ENCODE measurements around the gene STAB1.

The STAB1 gene

GRCh38 chr3:52507359-52507758 is 12.2 kb downstream of the STAB1 start:
- no peak for DNase-seq

DNA sequence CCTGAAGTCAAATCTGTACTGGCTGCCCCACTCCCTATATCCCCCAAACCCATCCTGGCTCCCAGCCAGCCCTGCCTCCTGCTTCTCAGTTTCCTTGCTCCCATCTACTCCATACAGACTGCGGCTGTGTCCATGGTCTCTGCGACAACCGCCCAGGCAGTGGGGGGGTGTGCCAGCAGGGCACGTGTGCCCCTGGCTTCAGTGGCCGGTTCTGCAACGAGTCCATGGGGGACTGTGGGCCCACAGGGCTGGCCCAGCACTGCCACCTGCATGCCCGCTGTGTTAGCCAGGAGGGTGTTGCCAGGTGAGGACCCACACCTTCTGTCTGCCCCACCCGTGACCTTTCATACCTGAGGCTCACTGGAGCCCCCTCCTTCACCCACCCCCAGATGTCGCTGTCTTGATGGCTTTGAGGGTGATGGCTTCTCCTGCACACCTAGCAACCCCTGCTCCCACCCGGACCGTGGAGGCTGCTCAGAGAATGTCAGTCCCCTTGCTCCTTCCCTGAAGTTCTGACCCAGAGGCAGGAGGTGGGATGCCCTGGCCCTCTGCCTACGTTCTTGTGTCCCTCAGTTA is 14.7 kb downstream of the STAB1 start:
- no peak for DNase-seq

DNA sequence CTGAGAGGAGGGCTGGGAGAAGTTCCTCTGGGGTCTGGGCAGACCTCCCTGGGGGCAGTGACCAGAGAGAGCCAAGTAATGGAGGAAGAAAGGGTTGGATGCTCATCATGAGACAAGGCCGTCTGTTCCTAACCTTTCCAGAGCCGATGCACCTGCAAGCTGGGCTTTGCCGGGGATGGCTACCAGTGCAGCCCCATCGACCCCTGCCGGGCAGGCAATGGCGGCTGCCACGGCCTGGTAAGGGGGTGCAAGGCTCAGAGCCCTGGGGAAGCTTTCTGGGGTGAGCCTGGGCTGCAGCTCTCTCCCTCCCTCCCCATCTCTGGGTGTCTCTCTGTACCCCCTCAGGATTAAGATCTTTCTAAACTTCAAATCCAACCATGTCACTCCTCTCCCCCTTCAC is 16.4 kb downstream of the STAB1 start:
- DNase-seq, result no peak

GRCh38 chr3:52512105-52512504 is 17.0 kb downstream of the STAB1 start:
- no peak for DNase-seq

- no peak for DNase-seq
Measured at GRCh38 chr3:52512727-52513126, 17.6 kb downstream of the STAB1 start.

GRCh38 chr3:52513281-52513680 is 18.1 kb downstream of the STAB1 start:
- DNase-seq, result no peak

DNA sequence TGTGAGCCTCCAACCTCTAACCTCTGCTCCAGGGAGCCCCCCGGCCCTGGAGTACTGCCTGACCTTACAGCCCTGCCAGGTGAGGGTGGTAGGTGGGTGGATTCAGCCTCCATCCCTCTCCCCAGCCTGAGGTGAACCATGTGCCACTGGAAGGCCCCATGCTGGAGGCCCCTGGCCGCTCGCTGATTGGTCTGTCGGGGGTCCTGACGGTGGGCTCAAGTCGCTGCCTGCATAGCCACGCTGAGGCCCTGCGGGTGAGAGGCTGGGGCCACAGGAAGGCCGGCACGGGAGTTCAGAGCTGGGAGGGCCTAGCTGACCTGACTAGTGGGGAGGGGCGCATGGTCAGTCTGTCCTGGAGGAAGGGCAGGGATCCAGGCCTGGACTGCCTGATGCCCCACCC is 19.4 kb downstream of the STAB1 start:
- no peak for DNase-seq

DNA sequence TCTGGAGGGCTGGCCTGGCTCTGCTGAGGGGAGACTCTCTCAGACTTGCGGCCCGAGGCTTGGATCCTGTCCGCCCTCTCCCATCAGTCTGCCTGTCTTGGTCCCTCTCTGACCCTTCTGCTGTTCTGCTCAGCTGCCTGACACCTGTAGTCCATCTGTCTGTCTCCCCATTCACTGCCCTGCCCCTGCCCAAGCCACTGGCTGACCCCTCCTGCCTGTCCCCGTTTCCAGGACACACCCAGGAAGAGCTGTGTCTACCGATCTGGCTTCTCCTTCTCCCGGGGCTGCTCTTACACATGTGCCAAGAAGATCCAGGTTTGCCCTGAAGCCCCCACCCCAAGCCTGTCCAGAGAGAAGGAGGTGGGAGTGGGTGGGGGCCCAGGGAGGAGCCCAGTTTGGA is 20.1 kb downstream of the STAB1 start:
- DNase-seq, result no peak

GRCh38 chr3:52516509-52517195 is 21.5 kb downstream of the STAB1 start:
- no peak for DNase-seq

DNA sequence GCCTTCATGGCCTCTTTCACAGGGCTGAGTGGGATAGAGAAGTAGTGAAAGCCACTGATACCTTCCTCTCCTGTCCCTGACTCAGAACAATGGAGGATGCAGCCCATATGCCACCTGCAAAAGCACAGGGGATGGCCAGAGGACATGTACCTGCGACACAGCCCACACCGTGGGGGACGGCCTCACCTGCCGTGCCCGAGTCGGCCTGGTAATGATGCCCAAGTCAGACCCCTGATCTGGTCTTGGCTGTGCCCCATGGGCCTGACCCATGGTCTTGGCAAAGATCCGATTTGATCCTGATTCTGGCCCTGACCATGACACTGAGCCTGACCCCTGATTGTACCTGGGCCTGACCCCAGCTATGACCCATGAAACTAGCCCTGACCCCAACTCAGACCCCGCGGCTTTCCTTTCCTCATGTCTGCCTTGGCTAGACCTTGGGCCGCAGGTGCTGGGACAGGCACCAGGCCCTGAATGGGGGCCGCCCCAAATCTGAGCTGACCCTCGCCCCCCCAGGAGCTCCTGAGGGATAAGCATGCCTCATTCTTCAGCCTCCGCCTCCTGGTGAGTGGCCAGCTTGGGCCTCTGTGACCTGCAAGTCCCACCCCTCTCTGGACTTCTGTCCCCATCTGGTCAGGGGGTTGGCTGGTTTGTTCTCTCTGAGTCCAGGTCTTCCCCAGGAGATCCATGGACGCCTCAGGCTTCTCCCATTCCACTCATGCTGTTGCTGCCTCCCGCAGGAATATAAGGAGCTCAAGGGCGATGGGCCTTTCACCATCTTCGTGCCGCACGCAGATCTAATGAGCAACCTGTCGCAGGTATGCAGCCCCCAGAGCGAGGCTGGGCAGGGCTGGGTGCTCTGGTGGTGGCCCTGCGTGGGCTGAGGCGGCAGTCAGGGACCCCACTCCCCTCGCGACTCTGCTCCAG is 22.9 kb downstream of the STAB1 start:
- no peak for DNase-seq

GRCh38 chr3:52518723-52519444 is 23.7 kb downstream of the STAB1 start:
- no peak for DNase-seq

DNA sequence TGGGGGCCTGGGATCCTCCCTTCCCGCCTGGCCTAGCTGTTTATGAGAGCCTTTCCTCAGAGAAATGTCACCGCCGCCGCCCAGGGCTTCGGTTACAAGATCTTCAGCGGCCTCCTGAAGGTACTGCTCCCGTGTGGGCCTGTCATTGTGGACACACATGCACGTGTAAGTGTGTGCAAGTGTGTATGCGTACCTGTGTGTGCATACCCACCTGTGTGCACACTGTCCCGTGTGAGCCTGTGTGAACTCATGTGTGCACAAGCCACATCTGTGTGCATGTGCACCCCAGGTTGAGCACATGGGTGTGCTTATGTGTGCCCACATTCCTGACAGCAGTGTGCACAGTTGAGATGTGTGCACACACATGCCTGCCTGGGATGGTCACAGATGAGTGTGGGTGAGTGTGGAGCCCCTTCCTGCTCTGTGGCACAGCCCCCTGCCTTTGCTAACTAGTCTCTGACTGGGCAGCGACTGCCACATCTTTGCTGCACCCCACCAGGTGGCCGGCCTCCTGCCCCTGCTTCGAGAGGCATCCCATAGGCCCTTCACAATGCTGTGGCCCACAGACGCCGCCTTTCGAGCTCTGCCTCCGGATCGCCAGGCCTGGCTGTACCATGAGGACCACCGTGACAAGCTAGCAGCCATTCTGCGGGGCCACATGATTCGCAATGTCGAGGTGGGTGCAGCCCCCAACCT is 24.5 kb downstream of the STAB1 start:
- no peak for DNase-seq

DNA sequence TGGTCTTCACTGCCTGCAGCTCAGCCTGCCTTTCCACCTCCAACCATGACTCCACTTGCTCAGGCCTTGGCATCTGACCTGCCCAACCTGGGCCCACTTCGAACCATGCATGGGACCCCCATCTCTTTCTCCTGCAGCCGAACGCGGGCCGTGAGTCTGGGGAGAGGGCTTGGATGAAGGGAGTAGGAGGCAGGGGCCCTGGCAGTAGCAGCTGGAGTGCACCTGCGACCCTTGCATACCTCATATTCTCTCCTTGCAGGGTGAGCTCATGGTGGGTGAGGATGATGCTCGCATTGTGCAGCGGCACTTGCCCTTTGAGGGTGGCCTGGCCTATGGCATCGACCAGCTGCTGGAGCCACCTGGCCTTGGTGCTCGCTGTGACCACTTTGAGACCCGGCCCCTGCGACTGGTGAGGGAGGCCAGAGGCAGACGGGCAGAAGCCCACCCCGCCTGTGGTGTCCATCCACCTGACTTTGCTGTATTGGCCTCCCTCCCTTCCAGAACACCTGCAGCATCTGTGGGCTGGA is 25.1 kb downstream of the STAB1 start:
- DNase-seq, result no peak

DNA sequence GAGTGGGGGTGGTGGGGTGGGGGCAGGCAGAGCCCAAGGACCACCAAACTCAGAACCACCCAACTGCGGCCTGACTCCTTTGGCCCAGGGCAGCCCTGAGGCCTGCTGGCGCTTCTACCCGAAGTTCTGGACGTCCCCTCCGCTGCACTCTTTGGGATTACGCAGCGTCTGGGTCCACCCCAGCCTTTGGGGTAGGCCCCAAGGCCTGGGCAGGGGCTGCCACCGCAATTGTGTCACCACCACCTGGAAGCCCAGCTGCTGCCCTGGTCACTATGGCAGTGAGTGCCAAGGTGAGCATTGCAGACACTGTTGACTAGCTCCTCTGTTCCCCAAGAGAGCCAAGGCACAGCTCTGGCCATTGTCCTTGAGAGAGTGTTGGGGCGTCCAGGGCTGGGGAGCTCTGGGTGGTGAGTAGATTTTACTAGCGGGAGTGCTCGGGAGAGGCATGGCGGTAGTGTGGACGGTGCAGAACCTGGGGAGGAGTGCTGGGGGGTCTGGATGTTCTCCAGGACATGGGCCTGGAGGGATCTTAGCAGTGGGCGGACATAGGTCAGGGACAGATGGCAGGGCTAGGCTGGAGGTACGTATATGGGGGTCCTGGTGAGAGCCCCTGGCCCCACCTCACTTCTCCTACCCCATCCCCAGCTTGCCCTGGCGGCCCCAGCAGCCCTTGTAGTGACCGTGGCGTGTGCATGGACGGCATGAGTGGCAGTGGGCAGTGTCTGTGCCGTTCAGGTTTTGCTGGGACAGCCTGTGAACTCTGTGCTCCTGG is 25.8 kb downstream of the STAB1 start:
- DNase-seq, result no peak

- DNase-seq, result no peak
Measured at GRCh38 chr3:52521488-52521824, 26.3 kb downstream of the STAB1 start.

- DNase-seq, result no peak
Measured at GRCh38 chr3:52521881-52522650, 26.9 kb downstream of the STAB1 start.

DNA sequence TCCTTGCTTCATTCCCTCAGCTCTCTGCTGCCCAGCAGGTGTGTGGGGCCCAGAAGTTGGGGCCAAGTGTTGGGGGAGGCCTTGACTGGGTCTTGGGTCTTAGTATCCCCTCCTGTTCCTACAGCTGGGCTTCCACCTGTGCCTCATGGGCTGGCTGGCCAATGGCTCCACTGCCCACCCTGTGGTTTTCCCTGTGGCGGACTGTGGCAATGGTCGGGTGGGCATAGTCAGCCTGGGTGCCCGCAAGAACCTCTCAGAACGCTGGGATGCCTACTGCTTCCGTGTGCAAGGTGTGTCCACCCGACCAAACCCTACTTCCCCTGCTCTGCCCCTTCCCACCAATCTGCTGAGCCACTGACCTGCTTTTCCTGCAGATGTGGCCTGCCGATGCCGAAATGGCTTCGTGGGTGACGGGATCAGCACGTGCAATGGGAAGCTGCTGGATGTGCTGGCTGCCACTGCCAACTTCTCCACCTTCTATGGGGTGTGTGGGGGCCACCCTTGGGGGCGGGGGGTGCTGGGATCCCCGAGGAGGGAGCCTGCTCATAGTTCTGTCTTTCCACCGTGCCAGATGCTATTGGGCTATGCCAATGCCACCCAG is 27.6 kb downstream of the STAB1 start:
- no peak for DNase-seq

GRCh38 chr3:52523386-52524257 is 28.5 kb downstream of the STAB1 start:
- no peak for DNase-seq

GRCh38 chr3:52524258-52524751 is 29.2 kb downstream of the STAB1 start:
- no peak for DNase-seq

All from stimulated activated CD4-positive, alpha-beta T cell treated with anti-CD3 and anti-CD28 coated beads, Interleukin-4, amount 100 ng/mL, for 1 hour (primary cell).